Middle frontal gyrus (tissue), 1 donor: ENCODE results near the gene KIF2A.
"Not testable (repeated sequence)": the region's sequence is repeated elsewhere in the genome, so short reads cannot be mapped to it uniquely, and the experiment has no call there.

ENCODE experiments used
- DNase-seq: peaks from one replicate; pipeline ENCODE4 v3.0.0-alpha.2; 2015; ENCODE audit warnings: low spot score; ENCODE audit errors: extremely low spot score

KIF2A gene

DNA sequence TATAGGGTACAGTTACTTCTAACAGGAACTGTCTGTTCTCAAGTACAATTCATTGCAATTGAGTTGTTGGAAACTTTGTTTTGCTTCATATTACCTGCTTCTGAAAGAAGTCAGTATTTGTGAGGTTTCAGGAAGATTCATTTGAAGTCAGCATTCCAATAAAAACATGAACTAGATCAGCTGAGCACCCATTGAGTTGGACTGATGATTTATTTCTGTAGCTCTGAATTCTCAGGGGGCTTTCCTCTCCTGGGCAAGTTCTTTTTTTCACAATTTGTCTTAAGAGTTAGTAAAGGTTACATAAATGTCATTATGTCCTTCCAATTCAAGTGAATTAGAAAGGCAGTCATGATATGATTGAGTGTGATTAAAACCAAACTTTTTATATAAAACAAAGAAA lies 16.2 kb upstream of the KIF2A start:
- DNase-seq = no peak

DNA sequence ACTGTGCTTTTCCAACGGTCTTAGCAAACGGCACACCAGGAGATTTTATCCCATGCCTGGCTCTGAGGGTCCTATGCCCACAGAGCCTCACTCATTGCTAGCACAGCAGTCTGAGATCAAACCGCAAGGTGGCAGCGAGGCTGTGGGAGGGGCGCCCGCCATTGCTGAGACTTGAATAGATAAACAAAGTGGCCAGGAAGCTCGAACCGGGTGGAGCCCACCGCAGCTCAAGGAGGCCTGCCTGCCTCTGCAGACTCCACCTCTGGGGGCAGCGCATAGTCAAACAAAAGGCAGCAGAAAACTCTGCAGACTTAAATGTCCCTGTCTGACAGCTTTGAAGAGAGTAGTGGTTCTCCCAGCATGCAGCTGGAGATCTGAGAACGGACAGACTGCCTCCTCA lies 14.2 kb upstream of the KIF2A start:
- DNase-seq = not testable (repeated sequence)

DNA sequence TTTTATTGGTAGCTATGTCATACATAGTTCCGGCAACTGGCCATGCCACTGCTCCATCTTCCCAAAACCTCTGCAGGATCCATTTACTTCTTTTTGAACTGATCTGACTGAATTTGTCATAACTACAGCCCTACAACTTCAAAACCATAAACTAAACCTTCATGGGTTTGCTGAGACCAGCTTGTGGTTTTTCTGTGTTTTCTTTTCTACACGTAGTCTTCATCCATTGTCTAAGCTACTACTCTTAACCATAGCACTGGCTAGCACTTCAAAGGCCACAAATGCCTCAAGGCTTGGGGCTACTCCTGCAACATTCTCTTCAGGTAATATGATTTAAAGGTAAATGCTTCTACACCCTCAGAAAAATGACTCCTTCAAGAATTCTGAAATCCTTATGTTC lies 9.0 kb upstream of the KIF2A start:
- no peak for DNase-seq

DNA sequence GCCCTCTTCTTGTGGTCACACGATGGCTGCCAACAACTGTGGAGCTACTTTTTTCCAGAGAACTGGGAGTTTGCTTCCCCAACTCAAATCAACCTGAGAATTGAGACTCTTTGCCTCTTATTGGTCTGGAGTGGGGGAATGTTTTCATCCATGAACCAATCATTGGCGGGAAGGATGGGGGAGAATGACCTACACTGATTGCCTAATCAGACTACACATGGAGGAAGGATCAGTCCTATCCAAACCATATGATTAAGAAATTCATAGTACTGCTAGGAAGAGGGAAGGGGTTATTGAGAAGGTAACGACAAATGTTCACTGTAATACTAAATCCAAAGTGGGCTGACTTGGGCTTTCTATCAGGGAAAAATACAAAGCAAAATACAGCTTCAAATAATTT lies 7.9 kb upstream of the KIF2A start:
- DNase-seq = no peak

DNA sequence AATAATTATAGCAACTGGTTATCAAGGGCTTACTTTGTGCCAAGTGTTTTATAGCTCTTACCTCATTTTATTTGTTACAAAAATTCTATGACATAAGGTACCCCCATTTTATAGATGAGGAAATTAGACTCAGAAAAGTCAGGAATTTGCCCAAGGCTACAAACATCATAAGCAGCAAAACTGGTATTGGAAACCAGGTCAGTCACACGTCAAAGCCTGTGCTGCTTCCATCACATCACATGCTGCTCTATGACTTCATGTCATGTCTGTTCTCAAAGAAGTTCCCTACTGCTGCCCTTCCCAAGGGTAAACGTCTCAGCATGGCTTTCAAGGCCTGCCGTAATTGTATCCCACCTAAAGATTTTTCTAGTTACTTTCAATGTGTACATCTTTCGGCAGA lies 6.9 kb upstream of the KIF2A start:
- no peak for DNase-seq

DNA sequence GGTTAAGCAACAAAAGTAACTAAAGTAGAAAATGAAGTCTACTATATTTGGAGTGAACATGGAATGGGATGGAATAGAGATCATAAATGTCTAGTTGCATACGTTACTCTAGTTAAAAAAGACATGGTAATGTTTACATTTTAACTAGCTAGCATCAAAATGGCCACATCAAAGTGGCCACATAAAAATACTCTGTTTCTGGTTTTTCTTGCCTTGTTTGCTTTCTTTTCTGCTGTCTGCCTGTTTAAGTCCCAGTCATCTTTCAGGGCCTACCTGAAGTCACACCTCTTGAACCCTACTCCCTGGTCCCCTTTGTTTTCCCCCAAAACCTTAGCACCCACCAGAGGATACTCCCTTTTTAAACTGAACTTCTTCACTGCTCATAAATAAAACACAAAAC lies 6.4 kb upstream of the KIF2A start:
- no peak for DNase-seq

DNA sequence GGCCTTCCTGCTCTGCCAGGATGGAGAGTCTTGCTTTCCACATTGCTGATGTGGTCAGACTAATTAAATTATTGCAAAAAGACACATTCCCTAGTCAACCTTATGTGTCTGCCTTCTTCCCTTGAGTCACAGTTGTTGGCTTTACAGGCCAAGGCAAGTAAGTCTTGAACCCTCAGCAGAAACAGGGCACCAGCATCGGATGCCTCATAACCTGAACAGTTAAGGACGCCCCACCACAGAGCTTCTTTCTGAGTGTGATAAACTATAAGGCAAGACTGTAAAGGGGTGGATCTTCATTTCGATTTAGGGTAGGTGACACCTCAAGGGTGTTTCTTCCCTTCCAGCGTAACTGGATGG lies 670 bp upstream of the KIF2A start:
- no peak for DNase-seq

DNA sequence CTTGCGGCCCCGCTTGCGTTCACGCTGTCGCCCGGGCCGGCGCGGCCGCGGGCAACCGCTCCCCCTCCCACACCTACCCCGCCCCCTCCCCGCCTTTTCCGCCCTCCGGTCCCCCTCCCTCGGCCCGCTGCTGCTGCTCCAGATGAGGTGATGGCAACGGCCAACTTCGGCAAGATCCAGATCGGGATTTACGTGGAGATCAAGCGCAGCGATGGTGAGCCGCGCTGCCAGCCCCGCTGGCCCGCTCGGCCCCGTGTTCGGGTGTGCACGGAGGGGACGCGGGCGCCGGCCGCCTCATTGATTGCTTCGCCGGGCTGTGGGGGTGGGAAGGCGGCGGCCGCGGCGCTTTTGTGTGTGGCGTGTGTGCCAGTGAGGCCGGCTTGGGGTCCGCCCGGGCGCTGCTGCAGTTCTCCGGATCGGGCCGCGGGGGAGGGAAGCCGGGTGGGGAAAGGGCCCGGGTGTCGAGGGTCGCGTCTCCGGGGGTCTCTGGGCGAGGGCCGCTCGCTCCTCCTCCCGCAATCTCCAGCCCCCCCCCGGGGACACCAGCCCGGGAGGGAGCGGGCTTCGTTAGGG lies 403 bp downstream of the KIF2A start:
- no peak for DNase-seq

DNA sequence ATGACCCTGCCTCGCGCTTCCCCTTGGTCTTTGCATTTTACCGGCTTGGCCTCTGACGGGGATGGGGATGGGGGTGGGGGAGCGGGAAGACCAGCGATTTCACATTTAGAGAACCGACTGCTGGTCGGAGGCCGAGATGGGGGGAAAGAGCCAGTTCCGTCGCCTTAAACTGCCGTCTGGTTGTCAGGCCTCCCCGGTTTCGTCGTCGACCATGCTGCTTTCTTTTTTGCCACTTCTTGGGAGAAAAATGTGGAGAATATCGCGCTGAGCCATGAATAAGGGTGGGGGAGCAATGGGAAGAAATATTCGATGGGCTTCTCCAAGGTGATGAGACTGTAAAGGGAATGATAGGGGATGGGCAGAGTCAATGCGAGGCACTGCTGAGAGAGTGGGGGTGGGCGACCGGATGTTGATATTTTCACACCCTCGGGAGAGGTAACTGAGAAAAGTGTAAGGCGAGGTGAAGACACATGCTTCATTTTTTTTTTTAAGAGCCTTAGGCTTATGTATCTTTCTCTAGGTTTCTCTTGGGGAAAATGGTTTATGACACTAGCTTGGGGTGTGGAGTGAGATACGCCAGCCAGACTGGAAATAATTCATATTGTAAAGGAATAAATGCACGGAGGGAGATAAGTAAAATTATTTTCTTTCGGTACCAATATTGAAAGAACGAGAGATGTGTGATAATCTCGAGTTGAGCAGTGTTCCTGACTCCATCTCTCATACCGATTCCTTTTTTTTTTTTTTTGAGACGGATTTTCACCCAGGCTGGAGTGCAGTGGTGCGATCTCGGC lies 1.1 kb downstream of the KIF2A start:
- DNase-seq = no peak

DNA sequence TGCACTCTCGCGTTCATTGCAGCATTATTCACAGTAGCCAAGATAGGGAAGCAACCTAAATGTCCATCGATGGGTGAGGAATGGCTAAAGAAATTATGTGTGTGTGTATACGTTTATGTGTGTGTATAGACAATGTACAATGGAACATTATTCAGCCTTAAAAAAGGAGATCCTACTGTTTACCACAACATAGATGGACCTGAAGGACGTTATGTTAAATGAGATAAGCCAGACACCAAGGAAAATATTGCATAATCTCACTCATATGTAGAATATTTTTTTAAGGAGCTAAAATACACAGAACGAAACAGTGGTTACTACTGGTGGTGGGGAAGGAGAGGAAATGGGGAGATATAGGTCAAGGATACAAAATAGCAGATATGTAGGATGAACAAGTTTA lies 2.4 kb downstream of the KIF2A start:
- no peak for DNase-seq

DNA sequence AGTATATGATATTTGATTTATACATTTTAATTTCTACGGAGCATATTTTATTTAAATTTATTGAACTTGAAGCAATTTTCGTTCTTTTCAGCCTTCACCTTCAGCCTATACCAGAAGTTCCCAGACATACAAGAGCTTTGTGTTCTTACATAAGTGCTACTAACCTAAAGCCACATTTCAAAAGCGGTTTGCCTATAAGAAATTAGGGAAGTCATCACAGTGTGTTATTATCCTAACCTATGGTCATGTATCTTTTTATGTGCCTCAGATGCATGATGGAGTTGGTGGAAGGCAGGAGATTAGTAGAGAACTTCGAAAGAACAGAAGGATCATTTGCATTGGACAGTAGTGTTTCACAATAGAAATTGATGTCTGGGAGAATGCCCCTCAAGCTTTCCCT lies 3.1 kb downstream of the KIF2A start:
- DNase-seq = no peak

DNA sequence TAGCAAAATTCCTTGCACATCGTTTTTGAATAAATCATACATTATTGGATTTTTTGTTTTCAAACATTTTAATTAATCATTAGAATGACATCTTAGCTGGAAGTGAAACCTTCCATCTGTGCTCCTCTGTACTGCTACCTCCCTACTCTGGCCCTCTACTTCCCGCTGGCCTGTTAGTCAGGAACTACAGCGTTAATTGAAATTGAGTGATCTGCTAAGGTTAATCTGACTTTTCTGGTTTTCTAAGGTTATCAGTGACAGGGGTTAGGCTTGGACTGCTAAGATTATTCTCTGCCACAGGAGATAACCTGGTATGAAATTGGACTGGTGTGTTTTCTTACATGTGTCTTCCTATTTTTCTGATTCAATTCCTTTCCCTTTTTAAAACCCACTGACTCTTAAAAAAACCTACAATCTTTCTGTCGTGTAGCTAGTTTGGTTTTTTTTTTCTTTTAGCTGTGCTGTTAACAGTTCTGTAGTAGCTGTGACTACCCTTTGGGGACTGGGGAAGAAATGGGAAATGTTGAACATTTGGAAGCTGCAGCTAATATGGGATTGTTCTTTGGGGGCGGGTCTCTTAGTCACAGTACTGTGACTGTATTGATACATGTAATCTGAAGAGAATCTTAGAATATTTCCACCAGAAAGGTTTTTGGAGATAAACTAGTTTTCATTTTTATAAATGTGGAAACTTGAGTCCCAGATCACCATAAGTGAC lies 4.6 kb downstream of the KIF2A start:
- no peak for DNase-seq

DNA sequence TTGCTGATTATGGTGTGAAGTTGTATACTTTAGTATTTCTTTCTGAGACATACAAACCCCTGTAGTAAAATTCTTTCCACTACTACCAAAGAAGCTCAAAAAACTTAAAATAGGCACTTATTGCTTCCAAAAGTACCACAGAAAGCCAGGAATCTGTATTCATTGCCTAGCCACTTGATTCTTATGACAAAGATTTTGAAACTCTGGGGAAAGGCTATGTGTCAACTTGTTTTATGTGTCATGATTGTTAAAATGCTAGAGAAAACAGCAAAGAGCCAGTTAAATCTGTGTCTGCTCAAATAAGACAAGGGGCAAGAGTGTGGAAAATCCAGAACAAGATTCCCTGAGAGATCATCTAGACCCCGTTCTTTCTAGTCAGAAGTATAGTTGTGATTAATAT lies 6.0 kb downstream of the KIF2A start:
- DNase-seq = no peak

DNA sequence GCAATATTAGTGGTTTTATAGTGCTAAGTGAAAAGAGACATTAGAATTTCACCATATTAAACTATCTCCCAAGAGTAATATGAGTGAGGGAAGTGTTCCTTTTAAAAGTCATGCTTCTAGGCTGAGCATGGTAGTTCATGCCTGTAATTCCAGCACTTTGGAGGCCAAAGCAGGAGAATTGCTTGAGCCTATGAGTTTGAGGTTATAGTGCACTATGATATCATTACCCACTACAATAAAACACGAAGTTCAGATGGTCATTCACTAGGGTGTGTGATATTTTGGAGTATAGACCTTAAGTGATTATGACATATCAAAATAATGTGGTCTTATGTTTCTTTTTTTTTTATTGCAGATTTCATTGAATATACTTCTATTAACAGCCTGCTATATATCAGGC lies 6.7 kb downstream of the KIF2A start:
- no peak for DNase-seq

DNA sequence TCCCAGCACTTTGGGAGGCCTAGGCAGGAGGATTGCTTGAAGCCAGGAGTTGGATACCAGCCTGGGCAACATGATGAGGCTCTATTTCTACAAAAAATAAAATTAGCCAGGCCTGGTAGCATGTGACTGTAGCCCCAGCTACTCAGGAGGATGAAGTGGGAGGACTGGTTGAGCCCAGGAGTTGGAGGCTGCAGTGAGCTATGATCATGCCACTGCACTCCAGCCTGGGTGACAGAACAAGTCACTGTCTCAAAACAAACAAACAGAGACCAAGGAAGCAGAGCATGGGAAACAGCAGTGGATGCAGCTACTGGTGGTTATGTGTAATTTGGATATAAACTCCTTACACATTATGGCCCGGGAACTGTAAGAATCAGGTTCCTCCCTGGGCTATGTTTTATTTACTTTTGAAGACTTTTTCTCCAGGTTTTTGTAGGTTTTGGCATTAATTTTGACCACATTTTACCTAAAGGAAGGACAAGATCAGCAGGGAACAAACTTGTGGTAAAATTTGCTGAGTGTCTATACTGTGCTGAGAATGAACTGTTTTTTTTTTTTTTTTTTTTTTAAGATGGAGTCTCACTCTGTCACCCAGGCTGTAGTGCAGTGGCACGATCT lies 8.3 kb downstream of the KIF2A start:
- DNase-seq = no peak

DNA sequence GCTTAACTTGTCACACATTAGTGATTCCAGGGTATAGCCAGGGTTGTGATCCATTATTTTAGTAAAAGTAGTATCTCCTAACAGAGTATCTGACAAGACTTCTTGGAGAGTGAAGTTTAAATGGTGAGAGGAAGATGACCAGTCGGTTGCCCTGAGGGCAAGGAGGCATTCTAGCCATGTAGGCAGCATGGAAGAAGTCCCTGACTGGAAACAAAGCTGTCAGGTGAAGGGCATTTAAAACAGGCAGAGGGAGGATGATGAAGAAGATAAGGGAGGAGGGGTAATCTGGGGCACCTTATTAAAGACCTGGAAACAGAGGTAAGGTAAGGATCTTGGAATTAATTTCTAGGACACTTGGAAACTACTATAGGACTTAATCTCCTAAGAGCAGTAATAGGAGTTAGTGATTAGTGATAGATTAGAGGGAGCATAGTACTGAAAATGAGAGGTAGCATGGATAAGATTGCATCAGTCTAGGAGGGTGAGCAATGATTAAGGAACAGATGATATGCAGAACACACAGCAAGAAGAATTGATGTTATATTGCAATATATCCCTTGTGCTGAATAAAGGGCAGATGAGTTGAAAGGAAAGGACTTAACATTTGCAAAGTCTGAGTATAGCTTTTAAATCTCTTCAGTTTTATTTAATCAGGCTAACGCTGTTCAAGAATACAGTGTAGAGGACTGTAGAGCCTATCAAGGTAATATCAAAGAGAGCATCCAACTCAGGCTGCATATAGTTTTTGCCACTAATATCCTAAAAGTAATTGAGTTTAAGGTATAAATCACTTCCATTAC lies 9.6 kb downstream of the KIF2A start:
- no peak for DNase-seq

DNA sequence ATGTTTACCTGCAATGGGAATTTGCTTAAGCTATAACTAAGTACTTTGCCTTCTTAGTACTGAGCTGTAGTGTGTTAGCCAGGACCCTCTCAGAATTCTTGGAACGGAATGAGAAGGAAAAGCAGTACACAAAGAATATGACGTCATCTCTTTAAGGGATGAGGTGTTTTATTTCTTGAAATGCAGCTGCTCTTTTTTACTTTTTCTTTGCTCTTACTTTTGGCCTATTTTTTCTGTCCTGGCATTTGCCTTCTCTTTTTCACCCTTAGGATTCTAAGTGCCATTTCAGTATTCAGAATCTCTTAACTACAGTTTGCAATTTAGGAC lies 10.1 kb downstream of the KIF2A start:
- DNase-seq = no peak

DNA sequence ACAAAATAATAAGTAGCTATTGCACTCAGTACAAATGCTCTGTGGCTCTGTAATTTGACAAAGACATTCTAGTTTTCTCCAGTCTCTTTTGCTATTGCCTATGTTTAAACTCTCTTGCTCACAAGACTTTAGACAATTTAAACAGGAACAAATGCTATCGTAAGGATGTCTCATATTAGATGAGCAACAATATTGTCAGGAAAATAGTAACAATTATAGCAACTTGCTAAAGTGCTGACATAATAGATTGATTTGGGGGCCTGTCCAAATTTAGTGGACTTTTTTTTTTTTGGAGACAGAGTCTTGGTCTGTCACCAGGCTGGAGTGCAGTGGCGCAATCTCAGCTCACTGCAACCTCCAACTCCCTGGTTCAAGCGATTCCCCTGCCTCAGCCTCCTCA lies 11.8 kb downstream of the KIF2A start:
- DNase-seq = no peak

DNA sequence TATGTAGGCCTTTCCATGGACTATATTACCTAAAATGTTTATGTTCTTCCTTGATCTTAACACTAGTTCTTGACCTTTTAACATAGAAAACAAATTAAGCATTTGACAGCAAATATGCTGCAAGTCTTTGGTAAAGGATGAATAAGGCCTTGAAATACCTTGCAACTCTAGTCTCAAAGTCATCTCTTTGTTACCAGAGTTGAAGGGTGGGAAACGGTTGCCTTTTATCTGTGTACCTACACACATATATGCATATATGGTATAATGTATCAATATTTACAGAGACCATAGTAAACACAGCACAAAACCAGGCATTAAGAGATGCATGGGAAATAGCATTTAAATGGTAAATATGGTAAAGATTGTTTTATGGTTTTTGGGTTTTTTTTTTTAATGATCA lies 16.5 kb downstream of the KIF2A start:
- DNase-seq = no peak

DNA sequence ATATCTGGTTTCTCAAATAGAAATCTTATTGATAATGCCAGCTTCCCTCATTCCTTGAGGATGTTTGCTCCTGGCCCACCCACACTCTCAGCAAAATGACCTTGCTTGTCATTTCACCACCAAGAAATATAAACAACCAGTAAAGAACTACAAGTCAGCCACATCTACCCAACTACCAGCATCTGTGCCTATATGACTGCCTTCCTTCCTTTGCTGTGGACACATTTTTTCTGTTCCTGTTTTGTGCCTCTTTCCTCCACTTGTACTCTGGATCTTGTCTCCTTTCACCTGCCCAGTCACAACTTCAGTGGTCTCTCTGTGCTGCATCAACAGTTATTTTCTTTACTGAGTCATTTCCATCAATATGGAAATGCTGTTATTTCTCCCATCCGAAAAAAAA lies 20.3 kb downstream of the KIF2A start:
- no peak for DNase-seq

DNA sequence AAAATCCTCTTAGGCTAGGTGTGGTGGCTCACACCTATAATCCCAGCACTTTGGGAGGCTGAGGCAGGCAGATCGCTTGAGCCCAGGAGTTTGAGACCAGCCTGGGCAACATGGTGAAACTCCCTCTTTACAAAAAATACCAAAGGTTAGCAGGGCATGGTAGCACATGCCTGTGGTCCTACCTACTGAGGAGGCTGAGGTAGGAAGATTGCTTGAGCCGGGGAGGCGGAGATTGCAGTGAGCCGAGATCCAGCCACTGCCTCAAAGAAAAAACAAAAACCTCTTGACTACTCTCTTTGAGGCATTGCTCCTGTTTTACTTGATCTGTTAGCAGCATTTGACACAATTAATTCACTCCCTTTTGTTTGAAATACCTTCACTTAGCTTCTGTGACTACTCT lies 20.7 kb downstream of the KIF2A start:
- DNase-seq = no peak
